ENCODE results near the gene ZNF584.
"Not testable (repeated sequence)": the region's sequence is repeated elsewhere in the genome, so short reads cannot be mapped to it uniquely, and the experiment has no call there.

Gene ZNF584

DNA sequence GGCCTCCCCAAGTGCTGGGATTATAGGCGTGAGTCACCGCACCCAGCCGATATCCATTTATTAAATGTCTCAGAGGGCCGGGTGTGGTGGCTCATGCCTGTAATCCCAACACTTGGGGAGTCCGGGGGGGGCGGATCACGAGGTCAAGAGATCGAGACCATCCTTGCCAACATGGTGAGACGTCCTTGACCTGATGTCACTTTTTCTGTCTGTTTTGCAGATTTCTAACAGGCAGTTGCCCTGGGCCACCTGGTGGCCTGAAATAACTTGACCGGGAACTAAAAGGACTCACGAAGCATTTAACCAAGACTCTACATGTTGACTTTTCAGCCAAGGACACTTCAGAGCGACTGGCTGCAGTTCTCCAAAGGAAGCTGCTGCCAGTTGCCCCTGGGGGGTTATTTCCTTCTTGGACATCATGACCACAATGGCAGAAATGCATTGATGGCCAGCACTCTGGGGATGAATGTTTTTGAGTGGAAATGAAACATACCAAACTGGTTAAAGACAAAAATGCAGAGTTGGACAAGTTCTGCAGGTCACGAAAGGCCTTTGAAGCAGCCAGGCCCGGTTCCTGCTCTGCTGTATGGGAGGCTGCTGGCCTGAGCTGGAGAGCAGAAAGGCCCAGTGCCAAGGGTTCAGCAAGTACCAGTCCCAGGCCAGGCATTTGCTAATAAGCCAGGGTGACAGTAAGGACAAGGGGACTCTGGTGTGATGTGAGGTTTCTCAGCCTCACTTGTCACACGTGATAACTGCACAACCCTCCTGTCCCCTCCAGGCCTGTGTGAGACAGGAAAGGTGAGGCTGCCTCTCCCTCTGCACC is 35.9 kb upstream of the ZNF584 start:
- TF ChIP-seq EZH2phosphoT487 (IDR thresholded peaks at IDR 0.05; ENCODE audit: low read depth), result no peak
- TF ChIP-seq, protein P1, sequence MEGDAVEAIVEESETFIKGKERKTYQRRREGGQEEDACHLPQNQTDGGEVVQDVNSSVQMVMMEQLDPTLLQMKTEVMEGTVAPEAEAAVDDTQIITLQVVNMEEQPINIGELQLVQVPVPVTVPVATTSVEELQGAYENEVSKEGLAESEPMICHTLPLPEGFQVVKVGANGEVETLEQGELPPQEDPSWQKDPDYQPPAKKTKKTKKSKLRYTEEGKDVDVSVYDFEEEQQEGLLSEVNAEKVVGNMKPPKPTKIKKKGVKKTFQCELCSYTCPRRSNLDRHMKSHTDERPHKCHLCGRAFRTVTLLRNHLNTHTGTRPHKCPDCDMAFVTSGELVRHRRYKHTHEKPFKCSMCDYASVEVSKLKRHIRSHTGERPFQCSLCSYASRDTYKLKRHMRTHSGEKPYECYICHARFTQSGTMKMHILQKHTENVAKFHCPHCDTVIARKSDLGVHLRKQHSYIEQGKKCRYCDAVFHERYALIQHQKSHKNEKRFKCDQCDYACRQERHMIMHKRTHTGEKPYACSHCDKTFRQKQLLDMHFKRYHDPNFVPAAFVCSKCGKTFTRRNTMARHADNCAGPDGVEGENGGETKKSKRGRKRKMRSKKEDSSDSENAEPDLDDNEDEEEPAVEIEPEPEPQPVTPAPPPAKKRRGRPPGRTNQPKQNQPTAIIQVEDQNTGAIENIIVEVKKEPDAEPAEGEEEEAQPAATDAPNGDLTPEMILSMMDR (IDR thresholded peaks at IDR 0.05; ENCODE audit: low read depth, low read length), result no peak
- H3K9me3 ChIP-seq (ENCODE audit: insufficient read depth, low read length), result no peaks in the 10 kb centered on the region
- no peaks in the 10 kb centered on the region for H3K27me3 ChIP-seq (ENCODE audit: low read depth, low read length)
- no peak overlapping the region for H2AFZ ChIP-seq (ENCODE audit: low read depth, low read length)
- no peaks in the 10 kb centered on the region for H3K4me1 ChIP-seq (ENCODE audit: low read length)
- no peaks in the 10 kb centered on the region for H3K36me3 ChIP-seq (replicated peaks; ENCODE audit: low read depth, low read length)
- no peak overlapping the region for H3K4me2 ChIP-seq (ENCODE audit: low read length)
- no peak overlapping the region for H3K9ac ChIP-seq (ENCODE audit: low read length)
- no peaks in the 10 kb centered on the region for H3K79me2 ChIP-seq (ENCODE audit: low read length)
- no peak overlapping the region for H3K27ac ChIP-seq (ENCODE audit: low read length)
- H4K20me1 ChIP-seq (ENCODE audit: insufficient read depth, low read length), result no peaks in the 10 kb centered on the region
- no peak overlapping the region for H3K4me3 ChIP-seq (ENCODE audit: low read length)

- no peaks in the 10 kb centered on the region for H3K27me3 ChIP-seq (ENCODE audit: low read depth, low read length)
- no peaks in the 10 kb centered on the region for H3K36me3 ChIP-seq (replicated peaks; ENCODE audit: low read depth, low read length)
- H2AFZ ChIP-seq (ENCODE audit: low read depth, low read length), result no peak overlapping the region
- H4K20me1 ChIP-seq (ENCODE audit: insufficient read depth, low read length), result no peaks in the 10 kb centered on the region
- H3K79me2 ChIP-seq (ENCODE audit: low read length), result peaks cover under 1% of the 10 kb centered on the region; the same call in 1 of the 2 replicates
- no peaks in the 10 kb centered on the region for H3K9me3 ChIP-seq (ENCODE audit: insufficient read depth, low read length)
- H3K9ac ChIP-seq (ENCODE audit: low read length), result no peak overlapping the region
- no peaks in the 10 kb centered on the region for H3K4me1 ChIP-seq (ENCODE audit: low read length)
- H3K27ac ChIP-seq (ENCODE audit: low read length), result no peak overlapping the region
- H3K4me2 ChIP-seq (ENCODE audit: low read length), result no peak overlapping the region
- H3K4me3 ChIP-seq (ENCODE audit: low read length), result no peak overlapping the region
- TF ChIP-seq EZH2phosphoT487 (IDR thresholded peaks at IDR 0.05; ENCODE audit: low read depth), result no peak
- TF ChIP-seq, protein P1 (IDR thresholded peaks at IDR 0.05; ENCODE audit: low read depth, low read length), result no peak
Observed at GRCh38 chr19:58374200-58374599, 34.2 kb upstream of the ZNF584 start.

DNA sequence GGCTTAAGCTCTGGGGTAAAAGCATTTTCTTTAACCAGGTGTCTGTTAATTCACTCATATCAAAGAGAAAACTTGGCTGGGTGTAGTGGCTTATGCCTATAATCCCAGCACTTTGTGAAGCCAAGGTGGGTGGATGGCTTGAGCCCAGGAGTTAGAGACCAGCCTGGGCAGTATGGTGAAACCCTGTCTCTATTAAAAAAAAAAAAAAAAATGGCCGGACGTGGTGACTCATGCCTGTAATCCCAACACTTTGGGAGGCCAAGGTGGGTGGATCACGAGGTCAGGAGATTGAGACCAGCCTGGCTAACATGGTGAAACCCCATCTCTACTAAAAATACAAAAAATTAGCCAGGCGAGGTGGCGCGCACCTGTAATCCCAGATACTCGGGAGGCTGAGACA is 31.7 kb upstream of the ZNF584 start:
- not testable (repeated sequence) for H3K27me3 ChIP-seq (ENCODE audit: low read depth, low read length); H4K20me1 ChIP-seq (ENCODE audit: insufficient read depth, low read length); H3K9ac ChIP-seq (ENCODE audit: low read length); H3K36me3 ChIP-seq (replicated peaks; ENCODE audit: low read depth, low read length); H3K27ac ChIP-seq (ENCODE audit: low read length); H3K4me3 ChIP-seq (ENCODE audit: low read length); H3K9me3 ChIP-seq (ENCODE audit: insufficient read depth, low read length); H3K4me2 ChIP-seq (ENCODE audit: low read length); H3K79me2 ChIP-seq (ENCODE audit: low read length); H2AFZ ChIP-seq (ENCODE audit: low read depth, low read length); H3K4me1 ChIP-seq (ENCODE audit: low read length)

DNA sequence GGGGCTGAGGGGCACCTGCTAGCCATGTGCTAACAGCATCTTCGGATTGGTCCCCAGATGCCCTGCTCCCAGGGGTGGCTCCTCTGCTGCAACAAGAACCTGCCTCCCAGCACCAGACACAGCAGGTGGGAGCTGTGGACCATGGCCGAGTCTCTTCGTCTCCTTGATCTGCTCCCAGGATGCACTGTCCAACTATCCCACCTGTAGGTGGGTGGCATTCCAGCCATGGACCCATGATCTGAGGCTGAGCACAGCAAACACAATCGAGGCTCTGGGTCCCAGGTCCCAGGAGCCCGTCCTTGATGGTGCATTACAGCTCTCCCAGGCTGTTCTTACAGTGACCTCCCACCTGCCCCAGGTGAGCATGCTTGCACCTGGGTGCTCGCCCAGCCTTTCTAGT is 29.2 kb upstream of the ZNF584 start:
- Histone ChIP-seq H3K4me2 (ENCODE audit: low read length) (peak overlapping the region; percentile 97), H3K79me2 (ENCODE audit: low read length) (peaks cover 14% of the 10 kb centered on the region; the same call in 1 of the 2 replicates), H2AFZ (ENCODE audit: low read depth, low read length) (no peak overlapping the region), H3K4me3 (ENCODE audit: low read length) (peak overlapping the region; percentile 84; the same call in 1 of the 2 replicates), H3K9me3 (ENCODE audit: insufficient read depth, low read length) (no peaks in the 10 kb centered on the region), H4K20me1 (ENCODE audit: insufficient read depth, low read length) (no peaks in the 10 kb centered on the region), H3K27me3 (ENCODE audit: low read depth, low read length) (no peaks in the 10 kb centered on the region), H3K4me1 (ENCODE audit: low read length) (peaks cover 14% of the 10 kb centered on the region), H3K9ac (ENCODE audit: low read length) (no peak overlapping the region), H3K27ac (ENCODE audit: low read length) (no peak overlapping the region), H3K36me3 (replicated peaks; ENCODE audit: low read depth, low read length) (no peaks in the 10 kb centered on the region)
- TF ChIP-seq, protein P1 (IDR thresholded peaks at IDR 0.05; ENCODE audit: low read depth, low read length), result no peak
- no peak for TF ChIP-seq EZH2phosphoT487 (IDR thresholded peaks at IDR 0.05; ENCODE audit: low read depth)

All from OCI-LY3 (cell line).